Vagina (tissue), 2 donors: ENCODE results near the gene SLC35A3. TPM values are rescaled to one million over a fixed set of nuclear protein-coding genes. Genes with fewer than 3 reads are reported as not detected.

Experiments
- DNase-seq, 2 donors: peaks; one replicate each; pipeline ENCODE4 v3.0.0-alpha.2; 2017; ENCODE audit errors: extremely low spot score in 2 of 2
- H3K27ac ChIP-seq: fragments of 200-600 bp; sonication (generic); one replicate; pipeline ENCODE4 v1.5.1; 2019
- H3K27me3 ChIP-seq: fragments of 200-600 bp; sonication (generic); one replicate; pipeline ENCODE4 v1.5.1; 2019
- H3K36me3 ChIP-seq, 2 donors: fragments of 200-600 bp; sonication (generic); one replicate each; pipeline ENCODE4 v1.5.1; 2017 to 2019
- H3K4me1 ChIP-seq: fragments of 200-600 bp; sonication (generic); one replicate; pipeline ENCODE4 v1.5.1; 2019
- H3K4me3 ChIP-seq, 2 donors: fragments of 200-600 bp; sonication (generic); 1 replicate in 1 of 2; 2 replicates in 1 of 2; pipeline ENCODE4 v1.5.1; 2016 to 2019
- H3K9me3 ChIP-seq: fragments of 200-600 bp; sonication (generic); one replicate; pipeline ENCODE4 v1.5.1; 2019
- POLR2A ChIP-seq, 2 donors: fragments of 450-650 bp; IDR thresholded peaks; one replicate each; pipeline ENCODE4 v1.6.1; 2017; ENCODE audit warnings: antibody characterized with exemption in 2 of 2, mild to moderate bottlenecking in 2 of 2, moderate library complexity in 2 of 2
- POLR2AphosphoS5 ChIP-seq, 2 donors: sonication (generic); formaldehyde crosslinking; IDR thresholded peaks; one replicate each; pipeline ENCODE4 v1.9.0; 2017; ENCODE audit warnings: antibody characterized with exemption in 2 of 2, mild to moderate bottlenecking in 2 of 2, low read depth in 1 of 2; ENCODE audit not compliant: insufficient read depth in 1 of 2
- intact Hi-C: fragments of 100-400 bp; cut with DNase I; formaldehyde crosslinking; loops from one replicate; pipeline ENCODE4 v1.15.1; 2023
- total RNA-seq: library from RNA; depleted of rRNA; stranded (reverse); fragments of >200 nt; gene quantifications from one replicate; pipeline ENCODE4 v1.2.3, GENCODE V29; 2016
- TF ChIP-seq, protein P1 (sequence below), 3 experiments: fragments of 450-650 bp in 2 of 3; fragments of 200-600 bp in 1 of 3; sonication (generic) in 1 of 3; IDR thresholded peaks; one replicate each; pipeline ENCODE4 v1.5.1; 2017 to 2019; ENCODE audit warnings: antibody characterized with exemption in 3 of 3, mild to moderate bottlenecking in 2 of 3, moderate library complexity in 2 of 3

SLC35A3 gene
- total RNA-seq, 1 donor from 2014 or later, result 31.9 TPM

GRCh38 chr1:99993468-99993845 lies 23.7 kb downstream of the SLC35A3 start:
- H3K27me3 ChIP-seq, result no peaks in the 10 kb centered on the region
- TF ChIP-seq POLR2A (IDR thresholded peaks at IDR 0.05) (no peak), POLR2AphosphoS5 (IDR thresholded peaks at IDR 0.05; ENCODE audit: insufficient read depth in 1 of 2, low read depth in 1 of 2) (no peak)
- TF ChIP-seq, protein P1, sequence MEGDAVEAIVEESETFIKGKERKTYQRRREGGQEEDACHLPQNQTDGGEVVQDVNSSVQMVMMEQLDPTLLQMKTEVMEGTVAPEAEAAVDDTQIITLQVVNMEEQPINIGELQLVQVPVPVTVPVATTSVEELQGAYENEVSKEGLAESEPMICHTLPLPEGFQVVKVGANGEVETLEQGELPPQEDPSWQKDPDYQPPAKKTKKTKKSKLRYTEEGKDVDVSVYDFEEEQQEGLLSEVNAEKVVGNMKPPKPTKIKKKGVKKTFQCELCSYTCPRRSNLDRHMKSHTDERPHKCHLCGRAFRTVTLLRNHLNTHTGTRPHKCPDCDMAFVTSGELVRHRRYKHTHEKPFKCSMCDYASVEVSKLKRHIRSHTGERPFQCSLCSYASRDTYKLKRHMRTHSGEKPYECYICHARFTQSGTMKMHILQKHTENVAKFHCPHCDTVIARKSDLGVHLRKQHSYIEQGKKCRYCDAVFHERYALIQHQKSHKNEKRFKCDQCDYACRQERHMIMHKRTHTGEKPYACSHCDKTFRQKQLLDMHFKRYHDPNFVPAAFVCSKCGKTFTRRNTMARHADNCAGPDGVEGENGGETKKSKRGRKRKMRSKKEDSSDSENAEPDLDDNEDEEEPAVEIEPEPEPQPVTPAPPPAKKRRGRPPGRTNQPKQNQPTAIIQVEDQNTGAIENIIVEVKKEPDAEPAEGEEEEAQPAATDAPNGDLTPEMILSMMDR (IDR thresholded peaks at IDR 0.05), result no peak
- no peaks in the 10 kb centered on the region for H3K4me1 ChIP-seq
- peaks cover 3 to 27% of the 10 kb centered on the region in 2 donors for H3K36me3 ChIP-seq
- no peak overlapping the region for H3K4me3 ChIP-seq
- H3K27ac ChIP-seq, result no peak overlapping the region
- H3K9me3 ChIP-seq, result no peaks in the 10 kb centered on the region
- intact Hi-C loops, result no loop called here
- no peak for DNase-seq

DNA sequence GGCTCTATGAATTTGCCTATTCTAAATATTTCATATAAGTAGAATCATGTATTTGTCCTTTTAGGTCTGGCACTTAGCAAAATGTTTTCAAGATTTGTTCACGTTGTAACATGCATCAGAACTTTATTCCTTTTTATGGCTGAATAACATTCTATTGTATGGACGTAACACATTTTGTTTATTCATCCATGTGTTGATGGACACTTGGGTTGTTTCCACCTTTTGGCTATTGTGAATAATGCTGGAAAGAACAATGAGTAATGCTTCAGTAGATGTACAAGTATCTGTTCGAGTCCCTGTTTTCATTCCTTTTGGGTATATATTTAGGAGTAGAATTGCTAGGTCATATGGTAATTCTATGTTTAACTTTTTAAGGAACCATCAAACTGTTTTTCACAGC lies 24.7 kb downstream of the SLC35A3 start:
- TF ChIP-seq POLR2A (IDR thresholded peaks at IDR 0.05), result no peak
- no peak for TF ChIP-seq POLR2AphosphoS5 (IDR thresholded peaks at IDR 0.05; ENCODE audit: insufficient read depth in 1 of 2, low read depth in 1 of 2)
- TF ChIP-seq, protein P1 (IDR thresholded peaks at IDR 0.05), result no peak
- no peaks in the 10 kb centered on the region for H3K4me1 ChIP-seq
- intact Hi-C loops, result no loop called here
- H3K27me3 ChIP-seq, result no peaks in the 10 kb centered on the region
- no peak for DNase-seq
- H3K4me3 ChIP-seq, result no peak overlapping the region
- H3K9me3 ChIP-seq, result no peaks in the 10 kb centered on the region
- no peak overlapping the region for H3K27ac ChIP-seq
- H3K36me3 ChIP-seq, result peaks cover 3 to 27% of the 10 kb centered on the region in 2 donors

GRCh38 chr1:99996951-99997350 lies 27.2 kb downstream of the SLC35A3 start:
- TF ChIP-seq POLR2AphosphoS5 (IDR thresholded peaks at IDR 0.05; ENCODE audit: insufficient read depth in 1 of 2, low read depth in 1 of 2) (no peak), POLR2A (IDR thresholded peaks at IDR 0.05) (no peak)
- TF ChIP-seq, protein P1 (IDR thresholded peaks at IDR 0.05), result no peak
- Histone ChIP-seq H3K27ac (no peak overlapping the region), H3K36me3 (peaks cover 3 to 14% of the 10 kb centered on the region in 2 donors), H3K27me3 (no peaks in the 10 kb centered on the region), H3K4me3 (no peak overlapping the region), H3K4me1 (no peaks in the 10 kb centered on the region), H3K9me3 (no peaks in the 10 kb centered on the region)
- DNase-seq, result no peak
- intact Hi-C loops, result no loop called here

GRCh38 chr1:100001462-100001861 lies 31.7 kb downstream of the SLC35A3 start:
- intact Hi-C loops, result no loop called here
- Histone ChIP-seq H3K4me3 (no peak overlapping the region), H3K36me3 (no peaks in the 10 kb centered on the region), H3K4me1 (no peaks in the 10 kb centered on the region), H3K9me3 (no peaks in the 10 kb centered on the region), H3K27ac (no peak overlapping the region), H3K27me3 (no peaks in the 10 kb centered on the region)
- TF ChIP-seq, protein P1 (IDR thresholded peaks at IDR 0.05), result no peak
- TF ChIP-seq POLR2A (IDR thresholded peaks at IDR 0.05) (no peak), POLR2AphosphoS5 (IDR thresholded peaks at IDR 0.05; ENCODE audit: insufficient read depth in 1 of 2, low read depth in 1 of 2) (no peak)
- DNase-seq, result no peak

- TF ChIP-seq POLR2A (IDR thresholded peaks at IDR 0.05) (no peak), POLR2AphosphoS5 (IDR thresholded peaks at IDR 0.05; ENCODE audit: insufficient read depth in 1 of 2, low read depth in 1 of 2) (no peak)
- TF ChIP-seq, protein P1 (IDR thresholded peaks at IDR 0.05), result no peak
- no peak overlapping the region for H3K27ac ChIP-seq
- H3K27me3 ChIP-seq, result no peaks in the 10 kb centered on the region
- intact Hi-C loops, result no loop called here
- H3K36me3 ChIP-seq, result peaks cover 0 to 5% of the 10 kb centered on the region in 2 donors
- H3K9me3 ChIP-seq, result no peaks in the 10 kb centered on the region
- H3K4me3 ChIP-seq, result no peak overlapping the region
- DNase-seq, result no peak
- H3K4me1 ChIP-seq, result no peaks in the 10 kb centered on the region
Observed at GRCh38 chr1:100005424-100005823, 35.6 kb downstream of the SLC35A3 start.
